ENCODE measurements around the gene TMEM132C.

The TMEM132C gene

GRCh38 chr12:128675576-128675975 lies 408.6 kb downstream of the TMEM132C start:
- H4K20me1 ChIP-seq (ENCODE audit: control insufficient read depth, insufficient read depth, low read depth, low read length) = no peaks in the 10 kb centered on the region

DNA sequence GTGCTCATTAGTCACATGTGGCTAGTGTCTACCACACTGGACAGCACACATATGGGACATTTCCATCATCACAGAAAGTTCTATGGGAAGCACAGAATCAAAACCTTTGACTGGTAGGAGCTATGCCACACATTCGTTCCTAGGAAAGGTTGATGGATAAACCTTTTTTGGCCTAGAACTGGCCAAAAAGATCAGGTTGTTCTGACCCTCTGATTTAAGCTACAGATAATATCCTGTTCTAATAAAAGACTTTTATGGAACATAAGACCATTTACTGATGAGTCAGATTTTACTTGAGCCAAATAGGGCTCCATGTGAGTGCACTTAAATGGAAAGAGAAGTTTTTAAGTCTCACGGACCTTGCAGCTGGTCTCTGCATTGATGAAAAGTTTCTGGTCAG lies 413.6 kb downstream of the TMEM132C start:
- no peaks in the 10 kb centered on the region for H3K4me1 ChIP-seq (ENCODE audit: control insufficient read depth, low read length)
- H3K4me3 ChIP-seq (ENCODE audit: low read length) = no peak overlapping the region
- H3K4me2 ChIP-seq (ENCODE audit: low read length) = no peak overlapping the region
- no peaks in the 10 kb centered on the region for H3F3A ChIP-seq (ENCODE audit: control insufficient read depth, insufficient read depth)
- H3K27me3 ChIP-seq (ENCODE audit: control insufficient read depth, low read length) = no peaks in the 10 kb centered on the region
- H3K9me3 ChIP-seq (ENCODE audit: control insufficient read depth, insufficient read depth, low read length) = no peaks in the 10 kb centered on the region
- no peaks in the 10 kb centered on the region for H3K9me2 ChIP-seq (replicated peaks; ENCODE audit: control insufficient read depth, low read length)
- H3K36me3 ChIP-seq (ENCODE audit: control insufficient read depth, low read length) = no peaks in the 10 kb centered on the region
- H4K20me1 ChIP-seq (ENCODE audit: control insufficient read depth, insufficient read depth, low read depth, low read length) = no peaks in the 10 kb centered on the region
- H3K79me2 ChIP-seq (ENCODE audit: control insufficient read depth, low read length) = no peaks in the 10 kb centered on the region
- no peak overlapping the region for H3K27ac ChIP-seq (ENCODE audit: low read depth, low read length)
- TF ChIP-seq, protein P1, sequence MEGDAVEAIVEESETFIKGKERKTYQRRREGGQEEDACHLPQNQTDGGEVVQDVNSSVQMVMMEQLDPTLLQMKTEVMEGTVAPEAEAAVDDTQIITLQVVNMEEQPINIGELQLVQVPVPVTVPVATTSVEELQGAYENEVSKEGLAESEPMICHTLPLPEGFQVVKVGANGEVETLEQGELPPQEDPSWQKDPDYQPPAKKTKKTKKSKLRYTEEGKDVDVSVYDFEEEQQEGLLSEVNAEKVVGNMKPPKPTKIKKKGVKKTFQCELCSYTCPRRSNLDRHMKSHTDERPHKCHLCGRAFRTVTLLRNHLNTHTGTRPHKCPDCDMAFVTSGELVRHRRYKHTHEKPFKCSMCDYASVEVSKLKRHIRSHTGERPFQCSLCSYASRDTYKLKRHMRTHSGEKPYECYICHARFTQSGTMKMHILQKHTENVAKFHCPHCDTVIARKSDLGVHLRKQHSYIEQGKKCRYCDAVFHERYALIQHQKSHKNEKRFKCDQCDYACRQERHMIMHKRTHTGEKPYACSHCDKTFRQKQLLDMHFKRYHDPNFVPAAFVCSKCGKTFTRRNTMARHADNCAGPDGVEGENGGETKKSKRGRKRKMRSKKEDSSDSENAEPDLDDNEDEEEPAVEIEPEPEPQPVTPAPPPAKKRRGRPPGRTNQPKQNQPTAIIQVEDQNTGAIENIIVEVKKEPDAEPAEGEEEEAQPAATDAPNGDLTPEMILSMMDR (IDR thresholded peaks at IDR 0.05; ENCODE audit: low read depth, low read length, poor library complexity, severe bottlenecking) = no peak
- TF ChIP-seq EZH2phosphoT487 (IDR thresholded peaks at IDR 0.05; ENCODE audit: borderline replicate concordance, low read length) = no peak

More at GRCh38 chr12:128675576-128675975, 408.6 kb downstream of the TMEM132C start:
- TF ChIP-seq, protein P1 (IDR thresholded peaks at IDR 0.05; ENCODE audit: low read depth, low read length, poor library complexity, severe bottlenecking) = no peak
- no peak for TF ChIP-seq EZH2phosphoT487 (IDR thresholded peaks at IDR 0.05; ENCODE audit: borderline replicate concordance, low read length)
- no peaks in the 10 kb centered on the region for H3K79me2 ChIP-seq (ENCODE audit: control insufficient read depth, low read length)
- H3K9me2 ChIP-seq (replicated peaks; ENCODE audit: control insufficient read depth, low read length) = no peaks in the 10 kb centered on the region
- H3K36me3 ChIP-seq (ENCODE audit: control insufficient read depth, low read length) = no peaks in the 10 kb centered on the region
- H3K27me3 ChIP-seq (ENCODE audit: control insufficient read depth, low read length) = no peaks in the 10 kb centered on the region
- no peaks in the 10 kb centered on the region for H3K9me3 ChIP-seq (ENCODE audit: control insufficient read depth, insufficient read depth, low read length)
- no peak overlapping the region for H3K4me2 ChIP-seq (ENCODE audit: low read length)
- H3K27ac ChIP-seq (ENCODE audit: low read depth, low read length) = no peak overlapping the region
- H3F3A ChIP-seq (ENCODE audit: control insufficient read depth, insufficient read depth) = no peaks in the 10 kb centered on the region
- H3K4me1 ChIP-seq (ENCODE audit: control insufficient read depth, low read length) = no peaks in the 10 kb centered on the region
- no peak overlapping the region for H3K4me3 ChIP-seq (ENCODE audit: low read length)

DNA sequence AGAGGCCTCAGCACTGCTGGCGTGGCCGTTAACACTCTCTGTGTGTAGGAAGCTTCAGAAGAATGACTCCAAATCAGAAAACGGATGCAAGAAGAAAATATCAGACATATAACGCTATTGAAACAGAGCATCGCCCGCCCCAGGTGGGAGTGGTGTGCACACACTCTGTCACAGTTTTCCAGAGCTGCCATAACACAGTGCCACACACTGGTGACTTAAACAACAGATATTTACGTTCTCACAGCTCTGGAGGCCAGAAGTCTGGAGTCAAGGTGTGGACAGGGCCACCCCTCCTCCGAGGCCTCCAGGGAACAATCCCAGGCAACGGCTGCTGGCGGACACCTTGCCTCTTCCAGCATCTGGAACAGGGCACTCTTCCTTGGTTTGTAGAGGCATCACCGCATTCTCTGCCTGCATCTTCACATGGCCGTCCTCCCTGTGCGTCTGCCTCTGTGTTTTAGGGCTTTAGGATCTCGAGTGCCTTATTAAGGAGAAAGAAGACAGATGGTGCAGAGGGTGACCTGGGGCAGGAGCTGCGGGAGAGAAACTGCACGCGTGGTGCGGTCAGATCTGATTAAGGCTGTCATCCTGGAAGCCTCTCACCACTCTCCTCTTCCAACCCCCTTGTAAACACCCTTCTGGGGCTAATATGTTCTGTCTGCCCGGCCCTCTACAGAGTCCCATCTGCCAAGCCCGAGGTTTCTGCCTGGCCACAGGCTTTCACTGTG lies 415.7 kb downstream of the TMEM132C start:
- no peaks in the 10 kb centered on the region for H4K20me1 ChIP-seq (ENCODE audit: control insufficient read depth, insufficient read depth, low read depth, low read length)
- H3K9me3 ChIP-seq (ENCODE audit: control insufficient read depth, insufficient read depth, low read length) = no peaks in the 10 kb centered on the region
- no peaks in the 10 kb centered on the region for H3K4me1 ChIP-seq (ENCODE audit: control insufficient read depth, low read length)
- H3K27me3 ChIP-seq (ENCODE audit: control insufficient read depth, low read length) = no peaks in the 10 kb centered on the region
- H3F3A ChIP-seq (ENCODE audit: control insufficient read depth, insufficient read depth) = no peaks in the 10 kb centered on the region
- H3K9me2 ChIP-seq (replicated peaks; ENCODE audit: control insufficient read depth, low read length) = no peaks in the 10 kb centered on the region
- no peaks in the 10 kb centered on the region for H3K79me2 ChIP-seq (ENCODE audit: control insufficient read depth, low read length)
- no peak overlapping the region for H3K4me2 ChIP-seq (ENCODE audit: low read length)
- H3K36me3 ChIP-seq (ENCODE audit: control insufficient read depth, low read length) = no peaks in the 10 kb centered on the region
- no peak overlapping the region for H3K4me3 ChIP-seq (ENCODE audit: low read length)
- no peak for TF ChIP-seq EZH2phosphoT487 (IDR thresholded peaks at IDR 0.05; ENCODE audit: borderline replicate concordance, low read length)
- TF ChIP-seq, protein P1 (IDR thresholded peaks at IDR 0.05; ENCODE audit: low read depth, low read length, poor library complexity, severe bottlenecking) = no peak
- H3K27ac ChIP-seq (ENCODE audit: low read depth, low read length) = no peak overlapping the region

All from DOHH2 (cell line).